SKM-1 treated with dmso at 0.1 percent for 144 hours (cell line): Measurements from ENCODE around the gene ISX.

Source experiments
- DNase-seq: peaks from one replicate; lab custom pipeline; 2025; ENCODE audit not compliant: unreplicated experiment; lab: John Stamatoyannopoulos, UW

The ISX gene

DNA sequence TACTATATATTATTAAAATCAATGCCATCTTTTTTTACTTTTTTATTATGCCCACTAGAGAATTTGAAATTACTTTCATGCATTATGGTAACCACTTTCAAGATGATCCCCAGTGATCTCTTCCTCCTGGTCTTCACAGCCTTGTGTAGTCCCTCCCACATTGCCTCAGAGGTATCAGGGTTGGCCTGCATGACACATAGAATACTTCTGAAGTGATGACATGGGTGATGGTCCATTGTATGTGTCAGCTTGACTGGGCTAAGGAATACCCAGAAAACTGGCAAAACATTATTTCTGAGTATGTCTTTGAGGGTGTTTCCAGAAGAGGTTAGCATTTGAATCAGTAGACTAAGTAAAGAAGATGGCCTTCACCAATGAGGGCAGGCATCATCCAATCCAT, 14.2 kb upstream of the ISX start:
- DNase-seq = no peak

DNA sequence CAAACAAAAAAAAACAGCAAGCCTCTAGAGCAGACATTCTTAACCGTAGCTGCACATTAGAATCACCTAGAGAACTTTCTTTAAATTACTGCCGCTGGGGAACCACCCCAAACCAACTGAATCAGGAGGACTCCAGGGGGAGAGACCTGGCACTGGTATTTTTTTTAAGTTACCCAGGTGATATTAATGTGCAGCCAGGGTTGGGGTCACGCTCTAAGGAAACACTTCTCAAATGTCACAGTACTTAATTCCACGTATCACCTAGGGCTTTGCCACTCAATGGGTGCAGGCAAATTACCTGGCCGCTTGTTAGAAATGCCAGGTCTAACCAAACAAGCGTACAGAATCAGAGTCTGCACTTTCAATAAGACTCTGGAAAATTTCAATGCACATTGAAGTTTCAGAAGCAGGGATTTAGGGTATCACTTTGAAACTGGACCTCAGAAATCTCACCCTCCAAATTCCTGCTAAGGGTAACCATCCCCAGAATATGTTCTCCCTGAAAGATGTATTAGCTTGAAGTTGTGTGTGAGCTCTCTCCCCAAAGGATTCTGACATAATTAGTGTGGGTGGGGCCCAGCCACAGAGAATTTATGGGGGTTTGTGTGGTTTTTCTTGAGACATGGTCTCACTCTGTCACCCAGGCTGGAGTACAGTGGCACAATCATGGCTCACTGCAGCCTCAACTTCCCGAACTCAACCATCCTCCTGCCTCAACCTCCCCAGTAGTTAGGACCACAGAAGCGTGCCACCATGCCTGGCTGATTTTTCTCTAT, 12.7 kb upstream of the ISX start:
- DNase-seq = no peak

DNA sequence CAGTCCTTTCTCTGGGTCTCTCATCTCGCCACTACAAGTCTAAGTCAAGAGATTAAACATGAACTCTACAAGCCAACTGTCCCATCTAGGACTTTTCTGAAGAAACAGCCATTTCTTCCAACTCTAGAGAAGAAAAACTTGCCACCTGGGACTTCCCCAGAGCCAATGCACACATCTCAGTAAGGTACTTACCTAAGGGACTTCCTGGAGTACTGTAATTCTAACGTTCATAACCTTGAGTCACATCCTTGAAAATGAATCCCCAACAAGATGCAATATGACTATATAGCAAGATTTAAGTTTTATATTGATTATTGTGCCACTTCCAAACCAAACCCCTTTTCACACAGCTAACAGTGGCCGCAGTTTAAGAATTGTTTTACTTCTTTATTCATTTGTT, 11.9 kb upstream of the ISX start:
- no peak for DNase-seq

DNA sequence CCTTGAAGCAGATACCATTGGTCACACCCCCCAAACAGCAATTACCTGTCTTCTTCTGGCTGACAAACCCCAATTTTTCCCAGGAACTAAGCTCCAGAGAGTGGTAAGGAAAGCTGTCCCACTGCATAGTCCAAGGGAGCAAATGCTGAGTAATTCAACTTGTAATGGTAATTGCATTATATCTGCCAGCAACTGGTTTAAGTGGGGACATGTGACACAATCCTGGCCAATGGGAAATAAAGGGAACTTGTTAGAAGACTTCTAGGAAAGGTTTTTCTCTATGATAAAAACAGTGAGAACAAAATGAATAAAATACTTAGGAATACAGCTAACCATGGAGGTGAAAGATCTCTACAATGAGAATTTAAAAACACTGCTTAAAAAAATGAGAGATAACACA, 9.5 kb upstream of the ISX start:
- no peak for DNase-seq

DNA sequence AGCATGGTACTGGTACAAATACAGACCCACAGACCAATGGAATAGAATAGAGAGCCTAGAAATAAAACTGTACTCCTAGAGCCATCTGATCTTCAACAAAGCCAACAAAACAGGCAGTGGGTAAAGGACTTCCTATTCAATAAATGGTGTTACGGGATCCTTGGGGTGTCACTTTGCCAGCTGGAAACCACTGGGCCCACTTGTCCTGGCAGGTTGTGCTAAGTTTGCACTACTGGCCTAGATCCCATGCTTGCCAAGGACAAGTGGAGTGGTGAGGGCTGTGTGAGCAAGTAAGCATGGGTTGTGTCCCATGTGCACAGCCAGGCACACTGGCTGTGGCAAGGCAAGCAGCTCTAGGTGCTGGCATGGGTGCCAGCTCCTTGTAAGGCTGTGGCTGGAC, 8.8 kb upstream of the ISX start:
- DNase-seq = no peak

DNA sequence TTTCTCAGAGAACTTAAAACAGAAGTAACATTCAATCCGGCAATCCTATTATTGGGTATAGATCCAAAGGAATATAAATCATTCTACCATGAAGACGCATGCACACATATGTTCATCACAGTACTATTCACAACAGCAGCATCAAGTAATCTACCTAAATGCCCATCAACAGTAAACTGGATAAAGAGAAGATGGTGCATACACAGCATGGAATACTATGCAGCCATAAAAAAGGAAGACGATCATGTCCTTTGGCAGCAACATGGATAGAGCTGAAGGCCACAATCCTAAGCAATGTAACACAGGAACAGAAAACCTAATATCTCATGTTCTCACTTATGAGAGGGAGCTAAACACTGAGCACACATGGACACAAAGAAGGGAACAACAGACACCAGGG, 6.3 kb upstream of the ISX start:
- no peak for DNase-seq

DNA sequence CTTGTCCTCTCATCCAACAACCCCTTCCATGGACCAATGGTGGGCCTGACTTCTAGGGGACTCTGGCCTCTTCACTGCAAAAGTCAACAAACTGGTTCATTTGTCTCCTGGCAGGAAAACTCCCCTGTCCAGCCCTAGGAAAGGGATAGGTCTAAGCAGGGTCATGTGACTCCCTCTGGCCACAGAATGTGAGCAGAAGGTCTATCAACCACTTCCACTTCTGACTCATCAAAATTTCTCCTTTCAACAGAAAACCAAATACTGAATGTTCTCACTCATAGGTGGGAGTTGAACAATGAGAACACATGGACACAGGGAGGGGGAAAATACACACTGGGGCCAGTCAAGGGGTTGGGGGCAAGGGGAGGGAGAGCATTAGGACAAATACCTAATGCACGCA, 1.3 kb upstream of the ISX start:
- DNase-seq = no peak

GRCh38 chr22:35065183-35065582, 775 bp upstream of the ISX start:
- no peak for DNase-seq

DNA sequence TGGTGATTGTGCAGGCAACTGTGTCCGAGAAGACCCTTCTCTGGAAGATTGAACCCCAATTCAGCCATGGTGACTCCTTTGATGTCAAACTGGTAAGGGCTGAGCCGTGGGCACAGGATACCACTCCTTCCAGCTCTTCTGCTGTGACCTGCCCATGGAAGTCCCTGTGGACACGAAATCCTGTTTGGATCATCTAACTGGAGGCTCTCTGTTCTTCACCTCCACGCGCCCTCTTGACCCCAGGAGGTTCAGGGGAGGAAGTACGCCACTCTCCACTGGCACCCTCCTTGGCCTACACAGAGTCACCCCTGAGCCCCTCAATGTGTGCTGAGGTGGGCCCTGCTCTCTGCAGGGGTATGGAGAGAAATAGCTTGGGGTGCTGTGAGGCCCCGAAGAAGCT, 810 bp downstream of the ISX start:
- no peak for DNase-seq

DNA sequence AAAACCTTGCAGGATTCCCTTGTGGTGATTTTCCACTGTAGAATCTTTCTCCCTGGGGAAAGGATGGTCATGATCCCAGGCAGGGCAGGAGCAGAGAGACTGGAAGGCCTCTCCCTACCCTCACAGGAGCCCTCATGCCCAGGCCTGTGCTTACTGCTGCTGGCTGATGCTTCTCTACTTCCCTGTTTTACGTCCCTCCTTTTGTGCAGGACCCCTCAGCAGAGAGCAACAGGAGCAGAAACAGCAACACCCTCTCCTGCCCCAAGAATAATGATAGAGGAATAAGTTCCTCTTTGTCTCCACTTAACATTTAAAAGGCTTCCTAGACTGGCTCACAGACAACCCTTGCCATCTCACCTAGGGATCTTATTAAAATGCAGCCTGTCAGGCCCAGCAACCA, 3.6 kb downstream of the ISX start:
- no peak for DNase-seq

DNA sequence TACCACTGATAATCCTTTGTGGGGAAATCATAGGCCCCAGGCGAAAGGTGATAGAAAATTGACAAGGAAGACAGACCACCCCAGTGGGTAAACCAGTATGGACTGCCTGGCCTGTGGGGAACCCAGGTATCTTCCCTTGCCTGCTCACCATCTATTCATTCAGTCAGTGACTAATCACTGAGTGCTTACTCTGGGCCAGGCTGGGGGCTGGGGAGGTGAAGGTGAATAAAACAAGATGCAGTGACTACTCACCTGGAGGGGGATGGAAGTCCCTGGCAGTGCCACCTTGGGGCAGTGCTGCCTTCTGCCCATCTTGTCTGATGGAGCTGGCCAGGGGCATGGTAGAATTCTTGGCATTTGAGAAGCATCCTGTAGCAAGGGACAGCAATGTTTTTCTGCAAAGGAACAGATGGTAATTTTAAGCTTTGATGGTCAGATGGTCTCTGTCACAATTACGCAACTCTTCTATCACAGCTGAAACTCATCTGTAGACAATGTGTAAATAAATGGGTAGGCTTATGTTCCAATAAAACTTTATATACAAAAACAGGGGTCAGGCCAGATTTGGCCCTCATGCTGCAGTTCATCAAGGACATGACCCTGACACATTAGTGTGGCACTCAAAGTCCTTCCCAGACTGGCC, 4.6 kb downstream of the ISX start:
- no peak for DNase-seq

DNA sequence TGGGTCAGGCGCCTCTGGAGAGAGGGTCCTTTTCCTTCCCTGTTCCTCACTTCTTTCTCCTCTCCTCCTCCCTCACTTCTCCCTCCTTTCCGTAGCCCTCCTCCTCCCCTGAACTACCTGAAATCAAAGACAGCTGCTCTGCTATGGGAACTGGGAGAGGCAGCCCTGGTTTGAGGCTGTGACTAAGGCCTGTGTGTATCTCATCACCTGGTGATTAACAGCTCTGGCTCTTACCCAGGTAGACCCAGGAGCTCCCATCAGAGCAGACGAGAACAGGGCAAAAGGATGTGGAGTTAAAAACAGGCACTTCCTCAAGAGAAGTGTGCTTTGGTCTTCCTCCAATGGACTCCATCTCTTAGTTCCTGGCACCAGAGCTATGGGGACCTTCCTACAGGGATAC, 5.8 kb downstream of the ISX start:
- no peak for DNase-seq

DNA sequence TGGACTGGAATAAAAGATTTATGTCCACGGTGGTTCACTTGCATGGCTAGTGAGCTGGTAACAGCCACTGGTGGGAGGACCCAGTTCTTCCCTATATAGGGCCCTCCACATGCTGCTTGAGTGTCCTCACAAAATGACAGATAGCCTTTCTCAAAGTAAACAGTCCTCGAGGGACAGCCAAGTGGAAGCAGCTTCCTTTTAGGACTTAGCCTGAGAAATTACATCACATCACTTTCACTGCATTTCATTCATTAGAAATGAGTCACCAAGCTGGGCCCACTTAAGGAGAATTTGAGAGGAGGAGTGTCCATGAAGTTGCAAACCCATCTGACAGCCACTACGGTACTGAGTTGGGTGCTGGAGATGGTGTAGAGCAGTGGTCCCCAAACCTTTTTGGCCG, 7.0 kb downstream of the ISX start:
- DNase-seq = no peak

DNA sequence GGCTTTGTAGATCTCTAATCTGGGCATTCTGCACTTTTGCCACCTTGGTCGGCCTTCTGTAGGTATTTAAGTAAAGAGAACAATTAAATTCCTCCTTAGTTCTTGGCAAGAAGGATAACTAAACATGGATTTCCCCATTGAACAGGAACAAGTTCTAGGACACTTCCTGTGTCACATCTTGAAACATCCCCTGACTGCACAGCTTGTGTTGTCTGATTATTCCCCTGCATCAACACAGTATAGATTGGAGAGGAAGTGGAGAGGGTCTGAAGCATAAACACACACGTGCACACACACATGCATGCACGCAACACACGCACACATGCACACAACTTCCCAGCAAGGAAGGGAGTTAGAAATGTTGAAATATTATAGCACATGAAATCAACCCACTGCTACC, 8.6 kb downstream of the ISX start:
- DNase-seq = no peak

DNA sequence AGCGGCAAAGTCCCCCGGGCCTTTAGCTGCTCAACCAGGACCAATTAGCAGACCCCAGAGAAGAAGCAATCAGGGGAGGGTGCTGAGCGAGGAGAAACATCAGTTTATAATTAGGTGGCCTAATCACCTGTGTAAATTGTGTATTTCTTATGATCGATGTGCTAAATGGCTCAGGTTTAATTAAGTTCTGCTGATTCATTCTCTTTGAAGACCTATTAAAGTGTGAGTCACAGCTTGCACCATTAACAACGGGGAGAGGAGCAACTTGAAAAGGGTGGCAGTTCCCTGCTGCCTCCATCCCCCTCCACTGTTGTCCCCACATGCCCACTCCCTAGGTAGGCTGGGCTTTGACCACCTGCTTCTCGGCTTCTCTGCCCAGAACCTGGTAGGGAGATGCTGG, 10.7 kb downstream of the ISX start:
- DNase-seq = no peak

GRCh38 chr22:35085621-35086020, 19.7 kb downstream of the ISX start:
- DNase-seq = no peak

GRCh38 chr22:35089139-35089538, 23.2 kb downstream of the ISX start:
- no peak for DNase-seq

DNA sequence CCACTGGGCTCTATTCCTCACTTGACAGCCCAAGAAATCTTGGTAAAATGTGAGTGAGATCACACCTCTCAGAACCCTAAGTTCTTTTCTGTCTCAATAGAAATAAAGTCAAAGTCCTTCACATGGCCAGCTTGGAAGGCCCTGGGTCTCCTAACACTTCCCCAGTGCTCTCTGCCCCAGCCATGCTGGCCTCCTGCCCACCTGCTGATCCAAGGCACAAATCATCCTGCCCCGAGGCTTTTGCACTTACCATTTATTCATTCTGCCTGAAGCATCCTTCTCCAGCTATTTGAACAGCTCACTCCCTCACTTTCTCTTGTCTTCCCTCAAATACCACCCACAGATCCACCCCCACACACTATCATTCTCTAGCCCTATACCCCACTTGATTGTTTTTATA, 26.4 kb downstream of the ISX start:
- DNase-seq = no peak

DNA sequence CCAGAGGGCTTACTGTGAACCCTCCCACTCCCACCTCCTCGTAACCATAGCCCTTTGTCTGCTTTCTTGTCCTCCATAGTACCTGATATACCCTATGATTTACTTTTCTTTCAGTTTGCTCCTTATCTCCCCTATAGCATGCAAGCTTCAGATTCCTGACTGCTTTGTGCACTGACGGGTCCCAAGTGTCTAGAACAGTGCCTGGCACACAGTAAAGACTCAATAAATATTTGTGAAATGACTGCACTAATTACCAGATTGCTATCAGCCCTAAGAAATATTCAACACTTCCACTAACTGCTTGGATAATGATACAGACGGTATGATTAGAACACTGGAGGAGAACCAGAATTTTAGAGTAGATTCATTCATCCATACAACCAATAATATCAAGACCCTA, 33.0 kb downstream of the ISX start:
- DNase-seq = no peak

DNA sequence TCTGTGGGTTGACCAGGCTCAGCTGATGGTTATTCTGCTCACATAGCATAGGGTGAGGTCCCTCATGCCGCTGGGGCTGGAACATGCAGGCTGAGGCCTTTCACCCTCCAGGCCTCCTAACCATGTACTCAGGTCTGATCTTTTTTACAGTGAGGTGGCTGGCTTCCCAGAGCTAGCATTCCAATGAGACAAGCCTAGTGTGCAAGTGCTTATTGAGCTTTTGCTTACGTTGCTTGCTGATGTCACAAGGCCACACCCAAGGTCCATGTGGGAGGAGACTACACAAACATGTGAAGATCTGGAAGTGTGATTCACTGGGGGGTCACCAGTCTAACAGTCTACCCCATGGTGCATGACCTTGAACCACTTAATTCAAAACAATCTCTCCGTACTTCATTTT, 33.9 kb downstream of the ISX start:
- DNase-seq = no peak

- DNase-seq = no peak
Observed at GRCh38 chr22:35102663-35103062, 36.7 kb downstream of the ISX start.

- no peak for DNase-seq
Observed at GRCh38 chr22:35103761-35104160, 37.8 kb downstream of the ISX start.

DNA sequence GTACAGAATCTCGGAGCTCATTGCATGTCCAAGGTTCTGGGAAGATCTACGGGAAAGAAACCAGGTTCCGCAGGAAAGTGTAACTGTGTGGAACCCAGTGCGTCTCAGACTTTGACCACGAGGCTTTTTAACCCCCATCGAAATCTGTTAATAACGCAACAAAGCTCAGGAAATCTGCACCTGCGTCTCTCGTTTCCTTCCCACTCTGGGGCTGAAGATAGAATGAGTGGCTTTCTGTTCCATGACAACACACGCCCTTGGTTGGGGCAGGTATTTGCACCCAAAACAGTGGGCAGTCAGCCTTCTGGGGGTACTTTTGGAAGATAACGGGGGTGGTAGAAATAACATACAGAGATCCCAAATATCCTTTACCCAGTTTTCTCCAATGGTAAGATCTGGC, 38.5 kb downstream of the ISX start:
- no peak for DNase-seq
